ENCODE data around the gene PHACTR3. TPM values are rescaled to one million over a fixed set of nuclear protein-coding genes. Genes with fewer than 3 reads are reported as not detected.

Gene PHACTR3
- total and polyA plus RNA-seq, 4 donors: 0.14 to 0.42 (median 0.17) TPM

- H3K9me3 ChIP-seq (ENCODE audit: control insufficient read depth in 4 of 4, low read length in 3 of 4): peaks cover 0 to 4% (median 0%) of the 10 kb centered on the region in 4 donors
- WGBS: 74% methylated on average over 6 of the region's 6 CpGs
- TF ChIP-seq HNF4G (IDR thresholded peaks at IDR 0.05): no peak
- TF ChIP-seq GABPA (IDR thresholded peaks at IDR 0.05 in 1 of 2, conservative IDR thresholded peaks at IDR 0.05 in 1 of 2): no peak
- TF ChIP-seq SP1 (IDR thresholded peaks at IDR 0.05): no peak
- TF ChIP-seq YY1 (IDR thresholded peaks at IDR 0.05): no peak
- TF ChIP-seq, protein P1, sequence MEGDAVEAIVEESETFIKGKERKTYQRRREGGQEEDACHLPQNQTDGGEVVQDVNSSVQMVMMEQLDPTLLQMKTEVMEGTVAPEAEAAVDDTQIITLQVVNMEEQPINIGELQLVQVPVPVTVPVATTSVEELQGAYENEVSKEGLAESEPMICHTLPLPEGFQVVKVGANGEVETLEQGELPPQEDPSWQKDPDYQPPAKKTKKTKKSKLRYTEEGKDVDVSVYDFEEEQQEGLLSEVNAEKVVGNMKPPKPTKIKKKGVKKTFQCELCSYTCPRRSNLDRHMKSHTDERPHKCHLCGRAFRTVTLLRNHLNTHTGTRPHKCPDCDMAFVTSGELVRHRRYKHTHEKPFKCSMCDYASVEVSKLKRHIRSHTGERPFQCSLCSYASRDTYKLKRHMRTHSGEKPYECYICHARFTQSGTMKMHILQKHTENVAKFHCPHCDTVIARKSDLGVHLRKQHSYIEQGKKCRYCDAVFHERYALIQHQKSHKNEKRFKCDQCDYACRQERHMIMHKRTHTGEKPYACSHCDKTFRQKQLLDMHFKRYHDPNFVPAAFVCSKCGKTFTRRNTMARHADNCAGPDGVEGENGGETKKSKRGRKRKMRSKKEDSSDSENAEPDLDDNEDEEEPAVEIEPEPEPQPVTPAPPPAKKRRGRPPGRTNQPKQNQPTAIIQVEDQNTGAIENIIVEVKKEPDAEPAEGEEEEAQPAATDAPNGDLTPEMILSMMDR (IDR thresholded peaks at IDR 0.05; ENCODE audit: low read depth, low read length, missing input control): no peak
- no peak for TF ChIP-seq EGR1 (IDR thresholded peaks at IDR 0.05; ENCODE audit: low read depth in 2 of 2)
- no peak for TF ChIP-seq FOXA1 (IDR thresholded peaks at IDR 0.05)
- TF ChIP-seq FOXA2 (IDR thresholded peaks at IDR 0.05): no peak
- TF ChIP-seq, protein P2, sequence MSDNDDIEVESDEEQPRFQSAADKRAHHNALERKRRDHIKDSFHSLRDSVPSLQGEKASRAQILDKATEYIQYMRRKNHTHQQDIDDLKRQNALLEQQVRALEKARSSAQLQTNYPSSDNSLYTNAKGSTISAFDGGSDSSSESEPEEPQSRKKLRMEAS (IDR thresholded peaks at IDR 0.05): no peak
- TF ChIP-seq, protein P3, sequence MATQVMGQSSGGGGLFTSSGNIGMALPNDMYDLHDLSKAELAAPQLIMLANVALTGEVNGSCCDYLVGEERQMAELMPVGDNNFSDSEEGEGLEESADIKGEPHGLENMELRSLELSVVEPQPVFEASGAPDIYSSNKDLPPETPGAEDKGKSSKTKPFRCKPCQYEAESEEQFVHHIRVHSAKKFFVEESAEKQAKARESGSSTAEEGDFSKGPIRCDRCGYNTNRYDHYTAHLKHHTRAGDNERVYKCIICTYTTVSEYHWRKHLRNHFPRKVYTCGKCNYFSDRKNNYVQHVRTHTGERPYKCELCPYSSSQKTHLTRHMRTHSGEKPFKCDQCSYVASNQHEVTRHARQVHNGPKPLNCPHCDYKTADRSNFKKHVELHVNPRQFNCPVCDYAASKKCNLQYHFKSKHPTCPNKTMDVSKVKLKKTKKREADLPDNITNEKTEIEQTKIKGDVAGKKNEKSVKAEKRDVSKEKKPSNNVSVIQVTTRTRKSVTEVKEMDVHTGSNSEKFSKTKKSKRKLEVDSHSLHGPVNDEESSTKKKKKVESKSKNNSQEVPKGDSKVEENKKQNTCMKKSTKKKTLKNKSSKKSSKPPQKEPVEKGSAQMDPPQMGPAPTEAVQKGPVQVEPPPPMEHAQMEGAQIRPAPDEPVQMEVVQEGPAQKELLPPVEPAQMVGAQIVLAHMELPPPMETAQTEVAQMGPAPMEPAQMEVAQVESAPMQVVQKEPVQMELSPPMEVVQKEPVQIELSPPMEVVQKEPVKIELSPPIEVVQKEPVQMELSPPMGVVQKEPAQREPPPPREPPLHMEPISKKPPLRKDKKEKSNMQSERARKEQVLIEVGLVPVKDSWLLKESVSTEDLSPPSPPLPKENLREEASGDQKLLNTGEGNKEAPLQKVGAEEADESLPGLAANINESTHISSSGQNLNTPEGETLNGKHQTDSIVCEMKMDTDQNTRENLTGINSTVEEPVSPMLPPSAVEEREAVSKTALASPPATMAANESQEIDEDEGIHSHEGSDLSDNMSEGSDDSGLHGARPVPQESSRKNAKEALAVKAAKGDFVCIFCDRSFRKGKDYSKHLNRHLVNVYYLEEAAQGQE (IDR thresholded peaks at IDR 0.05): no peak
- TF ChIP-seq JUND (IDR thresholded peaks at IDR 0.05): no peak
- TF ChIP-seq RAD21 (IDR thresholded peaks at IDR 0.05): no peak
- no peak for TF ChIP-seq HNF4A (conservative IDR thresholded peaks at IDR 0.05)
- TF ChIP-seq, protein P4, sequence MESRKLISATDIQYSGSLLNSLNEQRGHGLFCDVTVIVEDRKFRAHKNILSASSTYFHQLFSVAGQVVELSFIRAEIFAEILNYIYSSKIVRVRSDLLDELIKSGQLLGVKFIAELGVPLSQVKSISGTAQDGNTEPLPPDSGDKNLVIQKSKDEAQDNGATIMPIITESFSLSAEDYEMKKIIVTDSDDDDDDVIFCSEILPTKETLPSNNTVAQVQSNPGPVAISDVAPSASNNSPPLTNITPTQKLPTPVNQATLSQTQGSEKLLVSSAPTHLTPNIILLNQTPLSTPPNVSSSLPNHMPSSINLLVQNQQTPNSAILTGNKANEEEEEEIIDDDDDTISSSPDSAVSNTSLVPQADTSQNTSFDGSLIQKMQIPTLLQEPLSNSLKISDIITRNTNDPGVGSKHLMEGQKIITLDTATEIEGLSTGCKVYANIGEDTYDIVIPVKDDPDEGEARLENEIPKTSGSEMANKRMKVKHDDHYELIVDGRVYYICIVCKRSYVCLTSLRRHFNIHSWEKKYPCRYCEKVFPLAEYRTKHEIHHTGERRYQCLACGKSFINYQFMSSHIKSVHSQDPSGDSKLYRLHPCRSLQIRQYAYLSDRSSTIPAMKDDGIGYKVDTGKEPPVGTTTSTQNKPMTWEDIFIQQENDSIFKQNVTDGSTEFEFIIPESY (IDR thresholded peaks at IDR 0.05): no peak
- no peak for TF ChIP-seq TAF1 (conservative IDR thresholded peaks at IDR 0.05)
- H3K27me3 ChIP-seq (ENCODE audit: control insufficient read depth in 4 of 4, insufficient read depth in 4 of 4, low read length in 3 of 4): peaks cover 0 to 8% (median 4%) of the 10 kb centered on the region in 4 donors
- H3K4me1 ChIP-seq (ENCODE audit: control insufficient read depth in 4 of 4, insufficient read depth in 4 of 4, low read length in 3 of 4): no peaks in the 10 kb centered on the region
- no peak overlapping the region for H3K4me3 ChIP-seq (ENCODE audit: low read depth in 1 of 3, low read length in 3 of 3)
- no peak overlapping the region for H3K27ac ChIP-seq (ENCODE audit: low read depth in 1 of 2, low read length in 2 of 2)
- H3K36me3 ChIP-seq (ENCODE audit: control insufficient read depth in 4 of 4, insufficient read depth in 3 of 4, low read depth in 1 of 4, low read length in 3 of 4): no peaks in the 10 kb centered on the region
- H3K9ac ChIP-seq (ENCODE audit: low read depth in 1 of 2, low read length in 2 of 2): no peak overlapping the region
- no peak for DNase-seq (ENCODE audit: low spot score)
Measured at GRCh38 chr20:59587570-59587969, 16.8 kb upstream of the PHACTR3 start.

DNA sequence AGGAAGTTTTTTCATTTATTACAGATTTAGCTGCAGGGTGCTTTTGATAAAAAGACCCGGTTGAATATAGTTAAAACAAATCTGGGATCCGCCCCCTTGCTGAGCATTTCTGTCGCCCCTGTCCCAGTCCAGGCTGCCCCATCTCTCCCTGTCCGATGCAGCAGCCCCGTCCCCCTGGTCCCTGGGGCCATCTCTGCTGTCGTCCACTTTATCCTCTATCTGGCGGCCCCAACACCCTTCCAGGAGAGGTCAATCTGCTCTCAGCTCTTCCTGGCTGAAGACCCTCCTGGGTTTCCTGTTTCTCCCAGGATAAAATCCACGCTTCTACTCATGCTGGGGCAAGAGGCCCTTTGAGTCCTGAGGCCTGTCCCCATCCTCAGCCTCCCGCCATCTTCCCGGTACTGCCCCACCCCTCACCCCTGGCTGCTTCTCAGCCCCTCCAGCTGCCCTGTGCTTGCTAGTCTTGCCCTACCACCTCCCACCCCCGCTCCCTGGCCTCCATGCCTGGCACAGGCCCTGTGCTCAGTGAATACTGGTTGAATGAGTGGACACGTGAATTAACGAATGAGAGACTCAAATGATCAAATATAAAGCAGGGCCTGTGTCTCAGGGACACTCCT lies 16.0 kb upstream of the PHACTR3 start:
- peaks cover 0 to 4% (median under 1%) of the 10 kb centered on the region in 4 donors for H3K9me3 ChIP-seq (ENCODE audit: control insufficient read depth in 4 of 4, low read length in 3 of 4)
- H3K27ac ChIP-seq (ENCODE audit: low read depth in 1 of 2, low read length in 2 of 2): no peak overlapping the region
- 85% methylated on average over 13 of the region's 13 CpGs for WGBS
- peaks cover 0 to 8% (median 4%) of the 10 kb centered on the region in 4 donors for H3K27me3 ChIP-seq (ENCODE audit: control insufficient read depth in 4 of 4, insufficient read depth in 4 of 4, low read length in 3 of 4)
- no peak overlapping the region for H3K9ac ChIP-seq (ENCODE audit: low read depth in 1 of 2, low read length in 2 of 2)
- H3K4me1 ChIP-seq (ENCODE audit: control insufficient read depth in 4 of 4, insufficient read depth in 4 of 4, low read length in 3 of 4): no peaks in the 10 kb centered on the region
- no peak overlapping the region for H3K4me3 ChIP-seq (ENCODE audit: low read depth in 1 of 3, low read length in 3 of 3)
- no peak for DNase-seq (ENCODE audit: low spot score)
- no peaks in the 10 kb centered on the region for H3K36me3 ChIP-seq (ENCODE audit: control insufficient read depth in 4 of 4, insufficient read depth in 3 of 4, low read depth in 1 of 4, low read length in 3 of 4)
- TF ChIP-seq EGR1 (IDR thresholded peaks at IDR 0.05; ENCODE audit: low read depth in 2 of 2): no peak
- no peak for TF ChIP-seq FOXA1 (IDR thresholded peaks at IDR 0.05)
- no peak for TF ChIP-seq JUND (IDR thresholded peaks at IDR 0.05)
- TF ChIP-seq HNF4A (conservative IDR thresholded peaks at IDR 0.05): no peak
- TF ChIP-seq NR2F2 (IDR thresholded peaks at IDR 0.05): no peak
- TF ChIP-seq RXRA (IDR thresholded peaks at IDR 0.05): no peak
- TF ChIP-seq YY1 (IDR thresholded peaks at IDR 0.05): no peak
- TF ChIP-seq, protein P3 (IDR thresholded peaks at IDR 0.05): no peak
- no peak for TF ChIP-seq ATF3 (IDR thresholded peaks at IDR 0.05)
- TF ChIP-seq, protein P1 (IDR thresholded peaks at IDR 0.05; ENCODE audit: low read depth, low read length, missing input control): no peak

All from liver (tissue), 9 donors.